Stomach (tissue), 9 donors: ENCODE results near the gene TECR. TPM values are rescaled to one million over a fixed set of nuclear protein-coding genes. Genes with fewer than 3 reads are reported as not detected.

Experiments used
- DNase-seq, 2 donors: peaks; one replicate each; pipeline versions ENCODE4 v3.0.0 to v3.0.0-alpha.2; 2013 to 2019
- H3K27ac ChIP-seq, 5 donors: fragments of 200-600 bp in 4 of 5; sonication (generic) in 4 of 5; one replicate each; pipeline ENCODE4 v1.5.1; 2013 to 2019; ENCODE audit warnings: mild to moderate bottlenecking in 1 of 5, moderate library complexity in 1 of 5
- H3K27me3 ChIP-seq, 3 donors: fragments of 200-600 bp; sonication (generic); one replicate each; pipeline ENCODE4 v1.5.1; 2017 to 2019; ENCODE audit warnings: mixed run types in 1 of 3
- H3K36me3 ChIP-seq, 4 donors: fragments of 200-600 bp; sonication (generic); 1 replicate in 3 of 4; 2 replicates in 1 of 4; pipeline ENCODE4 v1.5.1; 2016 to 2019
- H3K4me1 ChIP-seq, 4 donors: fragments of 200-600 bp; sonication (generic); one replicate each; pipeline ENCODE4 v1.5.1; 2016 to 2019
- H3K4me3 ChIP-seq, 4 donors: fragments of 200-600 bp; sonication (generic) in 3 of 4; one replicate each; pipeline ENCODE4 v1.5.1; 2016 to 2019; ENCODE audit warnings: mild to moderate bottlenecking in 1 of 4
- H3K9me3 ChIP-seq, 4 donors: fragments of 200-600 bp; sonication (generic); one replicate each; pipeline ENCODE4 v1.5.1; 2016 to 2019
- EP300 ChIP-seq: sonication (generic); formaldehyde crosslinking; IDR thresholded peaks from one replicate; pipeline ENCODE4 v1.6.1; 2017; ENCODE audit warnings: antibody characterized with exemption
- POLR2A ChIP-seq, 4 donors: fragments of 450-650 bp; IDR thresholded peaks; one replicate each; pipeline ENCODE4 v1.6.1; 2016; ENCODE audit warnings: antibody characterized with exemption in 4 of 4, control low read depth in 2 of 4, mild to moderate bottlenecking in 1 of 4, moderate library complexity in 1 of 4
- POLR2AphosphoS5 ChIP-seq, 3 donors: sonication (generic); formaldehyde crosslinking; IDR thresholded peaks; one replicate each; pipeline ENCODE4 v1.6.1; 2016; ENCODE audit warnings: antibody characterized with exemption in 3 of 3
- WGBS, 5 donors: extraction: QIAGEN DNeasy Blood & Tissue Kit in 3 of 5; methylation state at CpG; one replicate each; pipeline versions ENCODE4 v1.1.5 to v1.1.7; 2013 to 2018; 5-methylcytosine and 5-hydroxymethylcytosine counted together
- intact Hi-C: fragments of 100-400 bp; cut with DNase I; formaldehyde crosslinking; loops from one replicate; pipeline ENCODE4 v1.15.1; 2023; ENCODE audit warnings: low total_unique reads
- polyA plus RNA-seq, 3 donors: library from polyadenylated mRNA; stranded (reverse); fragments of 200-250 nt; gene quantifications; one replicate each; pipeline ENCODE4 v1.2.3, GENCODE V29; 2013
- total RNA-seq, 5 donors: library from RNA; depleted of rRNA; stranded (reverse); fragments of >200 nt; gene quantifications; one replicate each; pipeline versions ENCODE4 v1.1.0 to v1.2.3, GENCODE V29; 2014 to 2016
- TF ChIP-seq, protein P1 (sequence below), 7 experiments: fragments of 450-650 bp in 4 of 7; fragments of 200-600 bp in 3 of 7; sonication (generic) in 3 of 7; IDR thresholded peaks; one replicate each; pipeline ENCODE4 v1.5.1; 2016 to 2019; ENCODE audit warnings: antibody characterized with exemption in 7 of 7, control low read depth in 2 of 7, mild to moderate bottlenecking in 1 of 7
- donor health status: healthy with polysubstance abuse.
- donor health status: Bipolar disorder and iron deficiency.
- donor health status: healthy.

The TECR gene
- total and polyA plus RNA-seq, 8 donors: 10.5 to 266 (median 72.9) TPM

DNA sequence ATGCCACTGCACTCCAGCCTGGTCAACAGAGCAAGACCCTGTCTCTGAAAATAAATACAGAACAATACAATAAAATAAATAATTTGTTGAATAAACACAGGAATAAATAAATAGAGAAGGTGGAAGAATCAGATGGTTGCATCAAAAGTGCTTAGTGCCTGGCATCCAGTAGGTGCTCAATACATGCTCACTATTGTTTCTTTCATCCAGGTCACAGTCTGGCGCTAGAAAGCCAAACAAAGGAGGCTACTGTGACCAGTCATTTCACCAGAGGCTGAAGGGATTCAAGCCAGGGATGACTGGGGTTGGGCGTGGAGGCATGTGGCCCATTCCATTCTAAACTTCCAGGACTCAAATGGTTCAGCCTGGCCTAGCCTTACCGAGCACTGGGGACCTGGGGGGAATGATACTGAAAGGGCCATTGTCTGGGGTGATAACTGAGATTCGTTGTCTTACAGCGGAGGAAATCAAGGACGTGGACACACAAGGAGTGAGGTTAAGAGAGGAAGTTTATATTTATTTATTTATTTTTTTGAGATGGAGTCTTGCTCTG lies 46.1 kb downstream of the TECR start:
- Histone ChIP-seq H3K9me3 (no peaks in the 10 kb centered on the region), H3K36me3 (no peaks in the 10 kb centered on the region), H3K27ac (no peak overlapping the region), H3K27me3 (no peaks in the 10 kb centered on the region), H3K4me1 (peaks cover 12 to 26% (median 19%) of the 10 kb centered on the region in 4 donors), H3K4me3 (no peak overlapping the region)
- no peak for TF ChIP-seq EP300
- TF ChIP-seq, protein P1, sequence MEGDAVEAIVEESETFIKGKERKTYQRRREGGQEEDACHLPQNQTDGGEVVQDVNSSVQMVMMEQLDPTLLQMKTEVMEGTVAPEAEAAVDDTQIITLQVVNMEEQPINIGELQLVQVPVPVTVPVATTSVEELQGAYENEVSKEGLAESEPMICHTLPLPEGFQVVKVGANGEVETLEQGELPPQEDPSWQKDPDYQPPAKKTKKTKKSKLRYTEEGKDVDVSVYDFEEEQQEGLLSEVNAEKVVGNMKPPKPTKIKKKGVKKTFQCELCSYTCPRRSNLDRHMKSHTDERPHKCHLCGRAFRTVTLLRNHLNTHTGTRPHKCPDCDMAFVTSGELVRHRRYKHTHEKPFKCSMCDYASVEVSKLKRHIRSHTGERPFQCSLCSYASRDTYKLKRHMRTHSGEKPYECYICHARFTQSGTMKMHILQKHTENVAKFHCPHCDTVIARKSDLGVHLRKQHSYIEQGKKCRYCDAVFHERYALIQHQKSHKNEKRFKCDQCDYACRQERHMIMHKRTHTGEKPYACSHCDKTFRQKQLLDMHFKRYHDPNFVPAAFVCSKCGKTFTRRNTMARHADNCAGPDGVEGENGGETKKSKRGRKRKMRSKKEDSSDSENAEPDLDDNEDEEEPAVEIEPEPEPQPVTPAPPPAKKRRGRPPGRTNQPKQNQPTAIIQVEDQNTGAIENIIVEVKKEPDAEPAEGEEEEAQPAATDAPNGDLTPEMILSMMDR (IDR thresholded peaks at IDR 0.05): no peak
- TF ChIP-seq POLR2AphosphoS5 (IDR thresholded peaks at IDR 0.05): no peak
- no peak for TF ChIP-seq POLR2A (IDR thresholded peaks at IDR 0.05)
- 72 to 84% (median 76%) methylated on average over 6 of the region's 6 CpGs for WGBS, 5 donors
- DNase-seq: no peak
- intact Hi-C loops: loop anchor here (5.0 kb wide), 1 partner anchor 312 kb away; the partner anchor contains the start of gene OR7A17

DNA sequence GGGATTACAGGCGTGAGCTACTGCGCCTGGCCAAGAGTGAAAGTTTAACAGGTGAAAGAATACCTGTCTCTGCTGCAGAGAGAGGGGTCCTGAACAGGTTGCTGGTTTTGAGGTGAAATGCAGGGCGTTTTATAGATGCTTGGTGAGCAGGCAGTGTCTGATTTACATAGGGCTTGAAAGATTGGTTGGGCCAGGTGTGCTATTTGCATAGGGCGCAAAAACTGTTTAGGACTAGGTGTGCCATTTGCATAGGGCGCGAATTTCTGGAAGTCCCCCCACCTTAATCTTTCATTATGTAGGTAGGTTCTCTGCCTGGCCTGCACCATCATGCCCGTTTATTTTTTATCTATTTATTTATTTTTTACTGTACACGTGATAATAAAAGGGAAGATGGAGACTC lies 47.0 kb downstream of the TECR start:
- Histone ChIP-seq H3K4me1 (peaks cover 5 to 17% (median 10%) of the 10 kb centered on the region in 4 donors), H3K27me3 (no peaks in the 10 kb centered on the region), H3K9me3 (no peaks in the 10 kb centered on the region), H3K27ac (no peak overlapping the region), H3K4me3 (no peak overlapping the region), H3K36me3 (no peaks in the 10 kb centered on the region)
- intact Hi-C loops: loop anchor here (5.0 kb wide), 1 partner anchor 311 kb away; the partner anchor contains the start of gene OR7A17
- no peak for TF ChIP-seq POLR2A (IDR thresholded peaks at IDR 0.05)
- WGBS, 5 donors: 74 to 77% (median 77%) methylated on average over 8 of the region's 8 CpGs
- no peak for DNase-seq

DNA sequence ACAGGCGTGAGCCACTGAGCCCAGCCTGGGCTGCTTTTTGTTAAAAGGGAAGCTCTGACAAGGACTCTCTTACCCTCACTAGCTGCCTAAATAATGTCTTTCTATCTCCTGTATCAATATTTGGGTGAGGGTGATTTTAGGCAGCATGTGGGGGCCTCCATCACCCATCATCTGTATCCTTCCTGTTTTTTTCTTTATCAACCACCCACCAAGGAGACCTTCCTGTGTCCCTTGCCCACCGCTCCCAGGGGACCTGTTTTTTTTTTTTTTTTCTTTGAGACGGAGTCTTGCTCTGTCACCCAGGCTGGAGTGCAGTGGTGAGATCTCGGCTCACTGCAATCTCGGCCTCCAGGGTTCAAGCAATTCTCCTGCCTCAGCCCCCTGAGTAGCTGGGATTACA lies 47.9 kb downstream of the TECR start:
- 77 to 87% (median 80%) methylated on average over 5 of the region's 5 CpGs for WGBS, 5 donors

DNA sequence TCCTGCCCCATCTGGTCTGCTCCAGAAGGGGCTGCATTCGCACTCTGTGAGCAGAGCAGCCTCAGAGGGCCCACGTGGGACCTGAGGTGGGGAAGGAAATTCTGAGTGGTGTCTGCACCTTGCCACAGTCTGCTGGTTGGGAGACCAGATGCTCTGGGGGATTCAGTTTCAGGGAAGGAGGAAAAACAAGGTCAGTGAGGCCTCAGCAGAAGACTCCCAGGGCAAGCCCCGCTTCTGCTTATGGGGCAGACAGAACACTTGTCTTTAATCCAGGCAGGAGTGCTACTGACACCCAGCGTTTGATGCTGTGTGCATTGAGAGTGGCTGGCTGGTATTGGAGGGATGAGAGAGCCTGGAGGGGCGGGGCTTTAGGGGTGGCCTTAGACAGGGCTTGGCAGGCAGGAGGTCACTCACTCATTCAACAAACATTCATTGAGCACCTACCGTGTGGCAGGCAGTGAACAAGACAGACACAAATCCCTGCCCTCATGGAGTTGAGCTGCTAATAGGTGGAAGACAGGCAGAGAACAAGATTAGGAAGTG lies 48.6 kb downstream of the TECR start:
- TF ChIP-seq, protein P1 (IDR thresholded peaks at IDR 0.05): no peak
- TF ChIP-seq EP300 (no peak), POLR2A (IDR thresholded peaks at IDR 0.05) (no peak), POLR2AphosphoS5 (IDR thresholded peaks at IDR 0.05) (no peak)
- intact Hi-C loops: loop anchor here (5.0 kb wide), 1 partner anchor 309 kb away; the partner anchor contains the start of gene OR7A17
- no peaks in the 10 kb centered on the region for H3K9me3 ChIP-seq
- WGBS, 5 donors: 43 to 48% (median 47%) methylated on average over 6 of the region's 6 CpGs
- H3K27me3 ChIP-seq: no peaks in the 10 kb centered on the region
- H3K27ac ChIP-seq: no peak overlapping the region
- H3K4me1 ChIP-seq: peaks cover 3 to 11% (median 6%) of the 10 kb centered on the region in 4 donors
- DNase-seq: no peak
- no peak overlapping the region for H3K4me3 ChIP-seq
- no peaks in the 10 kb centered on the region for H3K36me3 ChIP-seq

More for the DNA sequence above, 47.9 kb downstream of the TECR start:
- TF ChIP-seq, protein P1 (IDR thresholded peaks at IDR 0.05): no peak
- TF ChIP-seq POLR2A (IDR thresholded peaks at IDR 0.05) (no peak), EP300 (no peak), POLR2AphosphoS5 (IDR thresholded peaks at IDR 0.05) (no peak)
- no peak overlapping the region for H3K27ac ChIP-seq
- no peaks in the 10 kb centered on the region for H3K27me3 ChIP-seq
- intact Hi-C loops: loop anchor here (5.0 kb wide), 1 partner anchor 310 kb away; the partner anchor contains the start of gene OR7A17
- H3K4me3 ChIP-seq: no peak overlapping the region
- H3K9me3 ChIP-seq: no peaks in the 10 kb centered on the region
- H3K4me1 ChIP-seq: peaks cover 3 to 14% (median 7%) of the 10 kb centered on the region in 4 donors
- DNase-seq: no peak
- no peaks in the 10 kb centered on the region for H3K36me3 ChIP-seq
